T-cell (primary cell): ENCODE results near the gene GNB2. TPM values are rescaled to one million over a fixed set of nuclear protein-coding genes. Genes with fewer than 3 reads are reported as not detected.

Experiments
- ATAC-seq, 4 experiments: fragments of 200-7000 bp in 3 of 4; fragments of 150-1000 bp in 1 of 4; cut with Tn5 transposase; replicated peaks in 1 of 4; 1 replicate in 3 of 4; 2 replicates in 1 of 4; pipeline ENCODE4 v1.10.0; 2021; ENCODE audit warnings: moderate library complexity in 3 of 4, mild to moderate bottlenecking in 2 of 4, moderate number of reproducible peaks in 1 of 4
- CTCF ChIA-PET, 2 donors: fragments of 300-600 bp; sonication (Branson Sonifier 250); formaldehyde crosslinking; loops; one replicate each; lab custom pipeline; 2022; ENCODE audit warnings: antibody characterized with exemption in 2 of 2; lab: Charles Lee
- POLR2A ChIA-PET, 2 donors: fragments of 300-600 bp; sonication (Branson Sonifier 250); formaldehyde crosslinking; loops; one replicate each; lab custom pipeline; 2022; ENCODE audit warnings: antibody characterized with exemption in 2 of 2; lab: Charles Lee
- DNase-seq, 35 experiments: peaks; one replicate each; pipeline versions ENCODE4 v3.0.0 to v3.0.0-alpha.2; 2013 to 2023
- H3K27ac ChIP-seq: one replicate; pipeline ENCODE4 v1.5.1; 2013; ENCODE audit warnings: low read length
- H3K27me3 ChIP-seq, 2 experiments: replicated peaks in 1 of 2; 1 replicate in 1 of 2; 2 replicates in 1 of 2; pipeline versions ENCODE4 v1.6.1 to v1.7.0; 2013; ENCODE audit warnings: low read length in 1 of 2, mixed read lengths in 1 of 2; ENCODE audit not compliant: control insufficient read depth in 2 of 2, insufficient read depth in 2 of 2; ENCODE audit errors: extremely low read depth in 1 of 2
- H3K36me3 ChIP-seq, 2 donors: 1 replicate in 1 of 2; 2 replicates in 1 of 2; pipeline versions ENCODE4 v1.6.1 to v1.7.0; 2013; ENCODE audit warnings: low read length in 1 of 2; ENCODE audit not compliant: control insufficient read depth in 2 of 2, insufficient read depth in 1 of 2; ENCODE audit errors: extremely low read depth in 1 of 2
- H3K4me1 ChIP-seq, 2 experiments: 1 replicate in 1 of 2; 2 replicates in 1 of 2; pipeline versions ENCODE4 v1.6.1 to v1.7.0; 2013; ENCODE audit warnings: low read length in 2 of 2, mixed read lengths in 1 of 2; ENCODE audit not compliant: insufficient read depth in 2 of 2, control insufficient read depth in 1 of 2; ENCODE audit errors: extremely low read depth in 1 of 2
- H3K4me3 ChIP-seq, 2 donors: 1 replicate in 1 of 2; 2 replicates in 1 of 2; pipeline versions ENCODE4 v1.5.1 to v1.7.0; 2013; ENCODE audit warnings: mild to moderate bottlenecking in 2 of 2, low read length in 1 of 2, moderate library complexity in 1 of 2; ENCODE audit not compliant: control insufficient read depth in 1 of 2; ENCODE audit errors: extremely low read depth in 1 of 2
- H3K9me3 ChIP-seq: 2 replicates; pipeline ENCODE4 v1.7.0; 2013
- H3K27ac Mint-ChIP-seq, 2 donors: one replicate each; pipeline ENCODE4 v1.8.0; 2020 to 2021; ENCODE audit warnings: mild to moderate bottlenecking in 2 of 2, mixed read lengths in 2 of 2
- H3K27me3 Mint-ChIP-seq, 2 donors: one replicate each; pipeline ENCODE4 v1.8.0; 2021 to 2022; ENCODE audit warnings: mixed read lengths in 2 of 2
- H3K36me3 Mint-ChIP-seq: one replicate; pipeline ENCODE4 v1.8.0; 2021; ENCODE audit warnings: mixed read lengths
- H3K4me1 Mint-ChIP-seq, 3 donors: one replicate each; pipeline ENCODE4 v1.8.0; 2020 to 2022; ENCODE audit warnings: mixed read lengths in 3 of 3, mild to moderate bottlenecking in 1 of 3
- H3K4me3 Mint-ChIP-seq, 3 donors: one replicate each; pipeline ENCODE4 v1.8.0; 2020 to 2022; ENCODE audit warnings: mild to moderate bottlenecking in 3 of 3, mixed read lengths in 3 of 3, moderate library complexity in 3 of 3
- H3K9me3 Mint-ChIP-seq, 3 donors: one replicate each; pipeline ENCODE4 v1.8.0; 2020 to 2022; ENCODE audit warnings: mixed read lengths in 3 of 3
- WGBS: methylation state at CpG from one replicate; pipeline ENCODE4 v1.1.5; 2013; ENCODE audit warnings: missing lambda C conversion rate; ENCODE audit not compliant: insufficient coverage; 5-methylcytosine and 5-hydroxymethylcytosine counted together
- total RNA-seq, 35 experiments: library from RNA in 6 of 35; stranded (reverse) in 6 of 35; fragments of 120-200 nt in 1 of 35; gene quantifications; one replicate each; pipeline versions ENCODE4 v1.2.1 to v1.2.4 and lab custom pipeline; 2013 to 2026

Gene GNB2
- total RNA-seq, 5 donors from 2014 or later (not counting 1 experiment from before 2014, with no cell fraction given): 101 to 175 (median 153) TPM

GRCh38 chr7:100689230-100690135, 15.9 kb downstream of the GNB2 start:
- Histone ChIP-seq H3K4me3 (no peak overlapping the region), H3K9me3 (no peaks in the 10 kb centered on the region), H3K27me3 (peaks cover 0 to 2% of the 10 kb centered on the region in 2 experiments), H3K36me3 (peaks cover 23 to 49% of the 10 kb centered on the region in 2 donors), H3K27ac (no peak overlapping the region), H3K4me1 (peaks cover 19 to 47% of the 10 kb centered on the region in 2 experiments)
- H3K27me3 Mint-ChIP-seq: no peaks in the 10 kb centered on the region
- H3K9me3 Mint-ChIP-seq: no peaks in the 10 kb centered on the region
- ATAC-seq: no peak
- DNase-seq: no peak
- WGBS: 94% methylated on average over 9 of the region's 18 CpGs
- CTCF ChIA-PET: interaction anchor here (0.6 to 2.0 kb wide), 5 partner anchors 9 to 55 kb away, joined by 3 to 8 read pairs (median 5); partner anchors contain the start of genes GNB2 (in 1 of the 2) and POP7 (in 1 of the 2)
- H3K36me3 Mint-ChIP-seq: peaks cover 8% of the 10 kb centered on the region
- H3K4me1 Mint-ChIP-seq: peaks cover 30 to 38% (median 33%) of the 10 kb centered on the region in 3 donors
- no peak overlapping the region for H3K4me3 Mint-ChIP-seq
- no peak overlapping the region for H3K27ac Mint-ChIP-seq
- POLR2A ChIA-PET: interaction anchor here in 1 of 2 donors (1.5 kb wide), 1 partner anchor 9 kb away, joined by 5 read pairs; no protein-coding TSS in a partner anchor

DNA sequence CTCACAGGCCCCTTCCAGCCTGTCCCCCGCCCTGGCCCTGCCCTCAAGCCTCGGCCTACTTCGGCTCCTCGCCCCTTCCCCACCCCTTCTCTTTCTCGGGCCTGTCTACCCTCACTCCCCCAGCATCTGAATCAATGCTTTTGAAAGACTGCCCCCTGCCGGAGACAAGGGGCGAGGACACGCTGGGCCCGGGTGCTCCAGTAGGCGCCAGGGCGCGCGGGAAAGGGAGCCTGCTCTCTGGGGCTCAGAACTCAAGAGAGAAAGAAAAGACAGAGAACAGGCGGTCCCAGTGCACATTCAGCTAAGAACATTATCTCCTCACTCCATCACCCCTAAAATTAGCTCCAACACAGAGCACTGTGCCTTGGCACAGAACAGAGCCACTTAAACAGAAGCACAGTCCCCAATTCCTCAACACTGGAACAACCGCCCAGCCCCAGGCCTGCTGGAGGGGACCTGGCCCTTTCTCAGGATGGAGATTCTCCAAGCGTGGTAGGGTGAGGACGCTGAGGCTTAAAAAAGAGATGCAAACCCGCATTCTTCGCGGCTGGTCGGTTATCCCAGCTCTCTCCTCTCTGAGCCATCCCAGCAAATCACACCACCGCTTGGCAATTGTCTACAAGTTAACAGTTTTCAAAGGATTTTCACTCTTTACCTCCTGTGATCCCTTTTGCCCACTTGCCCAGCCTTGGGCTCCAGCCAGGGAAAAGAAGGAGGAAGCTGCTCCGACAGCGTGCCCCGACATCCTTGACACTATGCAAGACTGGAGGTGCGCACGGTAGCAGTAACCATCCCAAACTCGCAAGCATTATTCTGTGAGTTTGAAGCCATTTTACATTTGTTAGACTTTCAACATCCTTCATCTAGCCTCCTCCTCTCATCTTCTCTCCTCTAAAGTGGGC, 18.4 kb downstream of the GNB2 start:
- H3K27me3 ChIP-seq: peaks cover 0 to 2% of the 10 kb centered on the region in 2 experiments
- no peaks in the 10 kb centered on the region for H3K9me3 ChIP-seq
- peaks cover 19 to 59% of the 10 kb centered on the region in 2 experiments for H3K4me1 ChIP-seq
- Mint-ChIP-seq H3K9me3 (no peaks in the 10 kb centered on the region), H3K4me1 (peaks cover 38 to 41% (median 40%) of the 10 kb centered on the region in 3 donors), H3K4me3 (peak overlapping the region; percentile 90 to 95 (median 91)), H3K27me3 (no peaks in the 10 kb centered on the region), H3K36me3 (peaks cover 3% of the 10 kb centered on the region), H3K27ac (peak overlapping the region; percentile 71 to 87)
- DNase-seq (peak; percentile 56 to 89 (median 76)), ATAC-seq (peak; percentile 66 to 70 (median 68))
- WGBS: 25% methylated on average over 15 of the region's 28 CpGs
- no peak overlapping the region for H3K27ac ChIP-seq
- ChIA-PET POLR2A (interaction anchor here in 1 of 2 donors (0.6 kb wide), 1 partner anchor 142 kb away, joined by 3 read pairs; no protein-coding TSS in a partner anchor), CTCF (interaction anchor here (0.5 to 2.9 kb wide), 25 partner anchors 9 to 1779 kb away, joined by 3 to 14 read pairs (median 4); partner anchors contain the start of genes POP7 (in 2 of the 2), FBXO24 (in 1 of the 2), LRCH4 (in 1 of the 2) and MOSPD3 (in 1 of the 2))
- peak overlapping the region in 1 of 2 donors; percentile 61 for H3K4me3 ChIP-seq
- peaks cover 11 to 27% of the 10 kb centered on the region in 2 donors for H3K36me3 ChIP-seq

- Mint-ChIP-seq H3K36me3 (peaks cover 3% of the 10 kb centered on the region), H3K27ac (peak overlapping the region; percentile 39 to 87), H3K27me3 (no peaks in the 10 kb centered on the region), H3K9me3 (no peaks in the 10 kb centered on the region), H3K4me3 (peak overlapping the region; percentile 90 to 95 (median 91)), H3K4me1 (peaks cover 38 to 41% (median 40%) of the 10 kb centered on the region in 3 donors)
- peak overlapping the region; percentile 61 to 64 for H3K4me3 ChIP-seq
- peaks cover 8 to 20% of the 10 kb centered on the region in 2 donors for H3K36me3 ChIP-seq
- CTCF ChIA-PET: interaction anchor here (0.5 to 2.9 kb wide), 9 partner anchors 12 to 227 kb away, joined by 3 to 14 read pairs (median 4); partner anchors contain the start of genes POP7 (in 2 of the 2), FBXO24 (in 1 of the 2) and MOSPD3 (in 1 of the 2)
- peaks cover 19 to 59% of the 10 kb centered on the region in 2 experiments for H3K4me1 ChIP-seq
- WGBS: 73% methylated on average over 4 of the region's 6 CpGs
- DNase-seq: no peak
- no peak overlapping the region for H3K27ac ChIP-seq
- POLR2A ChIA-PET: interaction anchor here in 1 of 2 donors (0.6 kb wide), 1 partner anchor 12 kb away, joined by 3 read pairs; no protein-coding TSS in a partner anchor
- H3K27me3 ChIP-seq: no peaks in the 10 kb centered on the region
- no peak for ATAC-seq
- no peaks in the 10 kb centered on the region for H3K9me3 ChIP-seq
Observed at GRCh38 chr7:100692578-100692961, 19.0 kb downstream of the GNB2 start.

DNA sequence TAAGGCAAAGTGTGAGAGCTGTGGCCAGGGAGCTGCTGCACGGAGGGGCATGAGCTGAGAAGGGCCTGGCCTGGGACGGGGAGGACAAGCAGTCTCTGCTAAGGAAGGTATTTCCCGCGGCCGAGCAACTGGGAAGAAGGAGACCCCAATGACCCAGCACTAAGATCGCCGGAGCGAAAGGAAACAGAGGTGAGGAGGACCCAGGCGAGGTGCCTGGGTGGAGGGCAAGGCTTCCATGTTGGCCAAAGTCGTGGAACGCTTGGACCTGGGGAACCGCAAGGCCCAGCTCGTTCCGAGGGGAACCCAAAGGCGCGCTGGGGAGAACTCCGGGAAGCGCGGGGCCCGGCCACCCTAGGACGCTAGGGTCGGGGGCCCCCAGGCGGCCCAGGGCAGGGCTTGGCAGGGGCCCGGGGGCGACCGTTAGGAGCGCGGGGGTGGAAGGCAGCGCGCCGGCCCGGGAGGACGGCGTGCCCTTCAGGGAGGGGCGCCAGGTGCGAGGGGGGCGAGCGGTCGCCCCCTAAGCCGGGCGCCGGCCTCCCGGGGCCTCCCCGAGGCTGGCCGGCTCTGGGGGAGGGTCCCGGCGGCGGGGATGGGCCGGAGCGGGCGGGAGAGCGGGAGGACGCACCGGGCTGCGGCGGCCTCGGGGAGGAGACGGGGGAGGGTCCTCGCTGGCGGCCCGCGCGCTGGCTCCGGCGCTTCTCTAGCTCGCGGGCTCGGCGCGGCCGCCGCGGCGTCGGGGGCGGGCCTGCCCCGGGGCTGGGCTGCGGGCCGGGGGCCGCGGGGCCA, 20.0 kb downstream of the GNB2 start:
- Histone ChIP-seq H3K4me3 (peak overlapping the region; percentile 61 to 64), H3K27me3 (no peaks in the 10 kb centered on the region), H3K9me3 (no peaks in the 10 kb centered on the region), H3K27ac (no peak overlapping the region), H3K36me3 (peaks cover 2 to 11% of the 10 kb centered on the region in 2 donors), H3K4me1 (peaks cover 19 to 55% of the 10 kb centered on the region in 2 experiments)
- DNase-seq: no peak
- H3K27me3 Mint-ChIP-seq: no peaks in the 10 kb centered on the region
- POLR2A ChIA-PET: interaction anchor here in 1 of 2 donors (0.6 kb wide), 1 partner anchor 13 kb away, joined by 3 read pairs; no protein-coding TSS in a partner anchor
- H3K4me1 Mint-ChIP-seq: peaks cover 38 to 41% (median 40%) of the 10 kb centered on the region in 3 donors
- H3K4me3 Mint-ChIP-seq: peak overlapping the region; percentile 90 to 95 (median 91)
- peak overlapping the region; percentile 86 to 87 for H3K27ac Mint-ChIP-seq
- H3K36me3 Mint-ChIP-seq: peaks cover 3% of the 10 kb centered on the region
- no peaks in the 10 kb centered on the region for H3K9me3 Mint-ChIP-seq
- ATAC-seq: peak; percentile 51 to 59 (median 58)
- under 1% methylated on average over 81 of the region's 81 CpGs for WGBS
- CTCF ChIA-PET: interaction anchor here (0.6 to 2.9 kb wide), 6 partner anchors 10 to 142 kb away, joined by 3 to 14 read pairs (median 6); partner anchors contain the start of genes POP7 (in 2 of the 2) and FBXO24 (in 1 of the 2)

GRCh38 chr7:100694098-100694745, 20.7 kb downstream of the GNB2 start, which contains the start of gene GIGYF1:
Gene GIGYF1 (minus strand): TSS chr7:100694250. CDS start chr7:100688238, 6,012 bp downstream.
- CTCF ChIA-PET: interaction anchor here in 1 of 2 donors (0.7 to 2.7 kb wide), 2 partner anchors 11 to 23 kb away, joined by 4 to 14 read pairs; partner anchors contain the start of gene POP7
- peaks cover 0 to 1% of the 10 kb centered on the region in 2 donors for H3K27me3 Mint-ChIP-seq
- 0% methylated on average over 15 of the region's 102 CpGs for WGBS
- peaks cover 32 to 34% (median 33%) of the 10 kb centered on the region in 3 donors for H3K4me1 Mint-ChIP-seq
- Histone ChIP-seq H3K27ac (peak within 1 kb of the TSS; percentile 49), H3K4me3 (peak within 1 kb of the TSS; percentile 61 to 64), H3K36me3 (peaks cover 0 to 4% of the 10 kb centered on the region in 2 donors), H3K9me3 (no peaks in the 10 kb centered on the region), H3K27me3 (no peaks in the 10 kb centered on the region), H3K4me1 (peaks cover 19 to 48% of the 10 kb centered on the region in 2 experiments)
- H3K4me3 Mint-ChIP-seq: peak within 1 kb of the TSS; percentile 90 to 95 (median 91)
- peaks cover under 1% of the 10 kb centered on the region for H3K36me3 Mint-ChIP-seq
- ATAC-seq: peak; percentile 70 to 82 (median 76)
- peak within 1 kb of the TSS; percentile 86 to 87 for H3K27ac Mint-ChIP-seq
- peak; percentile 40 to 86 (median 65) for DNase-seq
- POLR2A ChIA-PET: no interaction called here
- no peaks in the 10 kb centered on the region for H3K9me3 Mint-ChIP-seq
